C4-2B (cell line): Measurements from ENCODE around the gene HDGFL2.

Experiments used
- ZFX ChIP-seq: fragments of 450-650 bp; IDR thresholded peaks from 2 replicates; pipeline ENCODE4 v1.6.1; 2017
- TF ChIP-seq, protein P1 (sequence below): fragments of 450-650 bp; conservative IDR thresholded peaks from 2 replicates; pipeline ENCODE4 v1.5.1; 2017; ENCODE audit warnings: mild to moderate bottlenecking

DNA sequence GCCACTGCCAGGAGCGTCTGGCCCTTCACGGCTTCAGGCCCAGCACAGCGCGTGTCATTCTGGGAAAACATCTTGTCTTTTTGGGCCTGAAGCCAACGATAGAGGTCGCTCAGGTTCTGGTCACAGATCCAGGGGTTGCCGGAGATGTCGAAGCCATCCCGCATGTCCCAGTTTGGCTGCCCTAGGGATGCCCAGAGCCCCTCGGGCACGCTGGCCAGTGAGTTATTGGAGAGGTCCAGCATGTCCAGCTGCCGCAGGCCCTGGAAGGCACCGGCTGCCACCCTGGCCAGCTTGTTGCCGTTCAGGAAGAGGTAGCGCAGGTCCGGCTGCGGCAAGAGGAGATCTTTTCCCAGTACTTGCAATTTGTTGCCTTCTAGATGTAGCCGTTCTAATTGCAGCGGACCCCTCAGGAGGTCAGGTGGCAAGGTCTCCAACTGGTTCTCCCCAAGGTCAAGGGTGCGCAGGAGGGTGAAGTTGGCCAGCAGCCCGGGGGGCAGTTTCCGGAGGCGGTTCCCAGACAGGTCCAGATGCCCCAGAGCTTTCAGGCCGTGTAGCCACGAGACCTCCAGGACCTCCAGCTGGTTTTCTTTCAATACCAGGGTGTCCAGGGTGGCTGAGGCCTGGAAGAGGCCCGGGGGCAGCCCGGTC, 66.0 kb downstream of the HDGFL2 start:
- TF ChIP-seq, protein P1, sequence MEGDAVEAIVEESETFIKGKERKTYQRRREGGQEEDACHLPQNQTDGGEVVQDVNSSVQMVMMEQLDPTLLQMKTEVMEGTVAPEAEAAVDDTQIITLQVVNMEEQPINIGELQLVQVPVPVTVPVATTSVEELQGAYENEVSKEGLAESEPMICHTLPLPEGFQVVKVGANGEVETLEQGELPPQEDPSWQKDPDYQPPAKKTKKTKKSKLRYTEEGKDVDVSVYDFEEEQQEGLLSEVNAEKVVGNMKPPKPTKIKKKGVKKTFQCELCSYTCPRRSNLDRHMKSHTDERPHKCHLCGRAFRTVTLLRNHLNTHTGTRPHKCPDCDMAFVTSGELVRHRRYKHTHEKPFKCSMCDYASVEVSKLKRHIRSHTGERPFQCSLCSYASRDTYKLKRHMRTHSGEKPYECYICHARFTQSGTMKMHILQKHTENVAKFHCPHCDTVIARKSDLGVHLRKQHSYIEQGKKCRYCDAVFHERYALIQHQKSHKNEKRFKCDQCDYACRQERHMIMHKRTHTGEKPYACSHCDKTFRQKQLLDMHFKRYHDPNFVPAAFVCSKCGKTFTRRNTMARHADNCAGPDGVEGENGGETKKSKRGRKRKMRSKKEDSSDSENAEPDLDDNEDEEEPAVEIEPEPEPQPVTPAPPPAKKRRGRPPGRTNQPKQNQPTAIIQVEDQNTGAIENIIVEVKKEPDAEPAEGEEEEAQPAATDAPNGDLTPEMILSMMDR: no peak
- TF ChIP-seq ZFX: no peak
